Activated T-cell treated with anti-CD3 and anti-CD28 coated beads, Interleukin-2, amount 50 U/mL, for 72 hours (primary cell): Measurements from ENCODE around the gene ALG2. TPM values are rescaled to one million over a fixed set of nuclear protein-coding genes. Genes with fewer than 3 reads are reported as not detected.

Source experiments
- ATAC-seq, 2 donors: fragments of 150-1000 bp; cut with Tn5 transposase; replicated peaks in 1 of 2; 2 replicates each; pipeline ENCODE4 v1.10.0; 2021; ENCODE audit warnings: moderate library complexity in 2 of 2, mild to moderate bottlenecking in 1 of 2
- DNase-seq, 2 donors: peaks; one replicate each; pipeline ENCODE4 v3.0.0; 2021 to 2022; ENCODE audit warnings: mixed read lengths in 1 of 2
- H3K27ac Mint-ChIP-seq: one replicate; pipeline ENCODE4 v1.8.0; 2022; ENCODE audit warnings: mild to moderate bottlenecking, moderate library complexity, mixed read lengths
- H3K27me3 Mint-ChIP-seq: one replicate; pipeline ENCODE4 v1.8.0; 2022; ENCODE audit warnings: low read depth, mixed read lengths
- H3K36me3 Mint-ChIP-seq, 2 donors: one replicate each; pipeline ENCODE4 v1.8.0; 2022; ENCODE audit warnings: mixed read lengths in 2 of 2, mild to moderate bottlenecking in 1 of 2; ENCODE audit not compliant: insufficient read depth in 2 of 2
- H3K4me1 Mint-ChIP-seq: one replicate; pipeline ENCODE4 v1.8.0; 2022; ENCODE audit warnings: low read depth, mixed read lengths
- H3K4me3 Mint-ChIP-seq, 2 donors: one replicate each; pipeline ENCODE4 v1.8.0; 2022; ENCODE audit warnings: mild to moderate bottlenecking in 2 of 2, mixed read lengths in 2 of 2, moderate library complexity in 2 of 2
- H3K9me3 Mint-ChIP-seq, 2 donors: one replicate each; pipeline ENCODE4 v1.8.0; 2022; ENCODE audit warnings: mixed read lengths in 2 of 2
- total RNA-seq, 2 donors: library from RNA; stranded (reverse); gene quantifications; one replicate each; pipeline ENCODE4 v1.2.3, GENCODE V29; 2022

ALG2 gene
- total RNA-seq, 2 donors from 2014 or later, result 28.7 to 35.2 TPM

DNA sequence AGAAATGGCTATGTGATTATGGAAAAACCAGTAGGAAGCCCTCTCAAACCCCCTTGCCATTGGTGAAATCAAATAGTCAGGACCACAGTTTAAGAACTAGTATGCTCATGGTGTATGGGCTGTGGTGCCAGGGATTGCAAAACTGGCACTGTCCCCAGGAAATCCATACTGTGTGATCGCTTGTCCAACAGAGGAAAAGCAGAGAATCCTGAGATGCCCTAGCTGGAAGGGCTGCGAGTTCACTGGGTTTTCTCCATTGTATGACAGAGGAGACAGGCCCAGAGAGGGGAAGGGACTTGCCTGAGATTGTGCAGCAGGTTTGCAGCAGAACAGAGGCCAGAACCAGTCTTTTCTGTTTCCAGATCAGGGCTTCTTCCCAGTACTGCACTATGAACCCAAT is 12.9 kb upstream of the ALG2 start:
- H3K4me3 Mint-ChIP-seq, result no peak overlapping the region
- DNase-seq, result no peak
- ATAC-seq, result no peak
- H3K4me1 Mint-ChIP-seq, result peaks cover 57% of the 10 kb centered on the region
- peaks cover 0 to 2% of the 10 kb centered on the region in 2 donors for H3K9me3 Mint-ChIP-seq
- H3K27ac Mint-ChIP-seq, result no peak overlapping the region
- no peaks in the 10 kb centered on the region for H3K27me3 Mint-ChIP-seq
- peaks cover 6 to 16% of the 10 kb centered on the region in 2 donors for H3K36me3 Mint-ChIP-seq

- H3K36me3 Mint-ChIP-seq, result peaks cover 6 to 16% of the 10 kb centered on the region in 2 donors
- H3K4me1 Mint-ChIP-seq, result peaks cover 30% of the 10 kb centered on the region
- peak; percentile 33 to 37 for ATAC-seq
- peak overlapping the region; percentile 67 for H3K27ac Mint-ChIP-seq
- H3K9me3 Mint-ChIP-seq, result no peaks in the 10 kb centered on the region
- H3K4me3 Mint-ChIP-seq, result no peak overlapping the region
- H3K27me3 Mint-ChIP-seq, result no peaks in the 10 kb centered on the region
- peak; percentile 48 to 62 for DNase-seq
These were observed 10.0 kb upstream of the ALG2 start for GRCh38 chr9:99231711-99232110.

- no peaks in the 10 kb centered on the region for H3K27me3 Mint-ChIP-seq
- peaks cover 29% of the 10 kb centered on the region for H3K4me1 Mint-ChIP-seq
- ATAC-seq, result no peak
- no peak for DNase-seq
- H3K27ac Mint-ChIP-seq, result no peak overlapping the region
- peaks cover 6 to 19% of the 10 kb centered on the region in 2 donors for H3K36me3 Mint-ChIP-seq
- no peak overlapping the region for H3K4me3 Mint-ChIP-seq
- no peaks in the 10 kb centered on the region for H3K9me3 Mint-ChIP-seq
These were observed 8.5 kb upstream of the ALG2 start for GRCh38 chr9:99230206-99230605.

DNA sequence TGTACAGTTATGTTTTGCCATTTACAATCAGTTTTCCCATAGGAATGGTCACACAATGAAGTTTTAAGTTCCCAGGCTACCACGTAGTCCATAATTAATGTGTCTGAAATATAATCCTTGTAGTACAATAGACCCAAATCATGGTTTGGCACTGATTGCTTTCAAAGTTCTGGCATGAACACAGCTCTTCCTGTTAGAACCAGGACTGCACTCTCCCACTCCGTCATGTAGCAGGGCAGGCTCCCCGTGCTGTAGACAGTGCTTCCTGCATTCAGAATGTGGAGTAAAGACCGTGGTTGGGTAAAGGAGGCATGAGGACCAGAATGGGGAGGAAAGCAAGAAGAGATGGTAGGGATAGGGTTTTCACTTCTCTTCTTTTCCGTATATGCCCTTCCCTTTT is 4.3 kb upstream of the ALG2 start:
- H3K4me3 Mint-ChIP-seq, result no peak overlapping the region
- DNase-seq (no peak), ATAC-seq (no peak)
- H3K9me3 Mint-ChIP-seq, result no peaks in the 10 kb centered on the region
- peaks cover 41% of the 10 kb centered on the region for H3K4me1 Mint-ChIP-seq
- no peak overlapping the region for H3K27ac Mint-ChIP-seq
- no peaks in the 10 kb centered on the region for H3K27me3 Mint-ChIP-seq
- H3K36me3 Mint-ChIP-seq, result peaks cover 17 to 24% of the 10 kb centered on the region in 2 donors

DNA sequence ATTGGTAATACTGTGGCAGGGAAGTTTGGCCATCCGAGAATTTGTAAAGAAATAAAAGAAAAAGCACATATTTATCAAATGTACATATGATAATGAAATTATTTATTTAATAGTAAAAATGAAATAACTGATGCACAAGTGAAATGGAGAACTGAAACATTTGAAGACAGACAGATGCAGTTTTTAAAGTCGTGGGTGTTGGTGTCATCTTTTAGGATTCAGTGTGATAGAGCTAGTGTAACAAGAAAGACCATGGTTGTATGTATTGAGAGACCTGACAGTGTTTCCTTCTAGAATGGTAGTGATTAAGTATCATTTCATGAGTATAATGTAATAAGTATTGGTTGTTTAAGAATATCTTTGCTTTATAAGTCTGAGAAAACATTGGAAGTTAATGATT is 2.7 kb upstream of the ALG2 start:
- ATAC-seq (no peak), DNase-seq (no peak)
- peaks cover 55% of the 10 kb centered on the region for H3K4me1 Mint-ChIP-seq
- peak overlapping the region in 1 of 2 donors; percentile 86 for H3K4me3 Mint-ChIP-seq
- H3K27me3 Mint-ChIP-seq, result no peaks in the 10 kb centered on the region
- H3K27ac Mint-ChIP-seq, result peak overlapping the region; percentile 86
- no peaks in the 10 kb centered on the region for H3K9me3 Mint-ChIP-seq
- peaks cover 16% of the 10 kb centered on the region in 2 donors for H3K36me3 Mint-ChIP-seq

DNA sequence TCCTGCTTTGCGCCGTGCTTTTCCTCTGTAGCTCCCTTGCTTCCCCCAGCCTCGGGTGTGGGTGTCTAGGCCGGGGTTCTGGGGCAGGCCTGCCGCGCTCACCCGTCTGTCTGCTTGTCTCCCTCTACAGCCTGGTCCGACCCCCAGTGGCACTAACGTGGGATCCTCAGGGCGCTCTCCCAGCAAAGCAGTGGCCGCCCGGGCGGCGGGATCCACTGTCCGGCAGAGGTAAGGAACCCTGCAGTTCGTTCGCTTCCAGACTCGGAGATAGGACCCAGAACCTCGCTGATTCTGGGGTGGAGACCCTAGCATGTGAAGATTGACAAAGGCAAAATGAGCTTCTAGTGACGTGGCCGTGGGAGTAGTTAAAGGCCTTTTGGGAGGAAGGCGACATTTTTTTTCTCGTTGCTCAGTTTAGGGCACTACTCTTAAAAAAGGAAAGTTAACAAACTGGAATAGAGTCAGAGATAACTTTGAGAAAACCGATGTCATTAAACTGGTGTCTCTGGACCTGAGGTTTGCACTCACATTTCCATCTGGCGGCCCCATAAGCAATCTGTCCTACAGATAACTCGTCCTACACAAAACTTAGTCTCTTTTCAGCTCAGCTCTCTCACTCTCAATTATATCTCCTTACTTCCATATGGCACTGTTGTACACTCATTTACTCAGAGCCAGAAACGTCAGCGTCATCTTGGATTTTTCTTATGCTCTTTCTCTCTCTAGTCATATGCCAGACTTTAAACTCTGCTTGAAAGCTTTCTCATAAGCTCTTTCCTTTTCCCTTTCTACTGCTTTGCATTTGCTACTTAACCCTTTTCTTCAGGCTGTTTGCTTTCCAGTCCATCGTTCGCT is 901 bp upstream of the ALG2 start:
- DNase-seq (no peak), ATAC-seq (peak in 1 of 2 donors; percentile 39)
- Mint-ChIP-seq H3K27ac (peak overlapping the region; percentile 100), H3K9me3 (no peaks in the 10 kb centered on the region), H3K27me3 (no peaks in the 10 kb centered on the region), H3K36me3 (peaks cover 13 to 23% of the 10 kb centered on the region in 2 donors), H3K4me3 (peak overlapping the region; percentile 86 to 97), H3K4me1 (peaks cover 70% of the 10 kb centered on the region)

DNA sequence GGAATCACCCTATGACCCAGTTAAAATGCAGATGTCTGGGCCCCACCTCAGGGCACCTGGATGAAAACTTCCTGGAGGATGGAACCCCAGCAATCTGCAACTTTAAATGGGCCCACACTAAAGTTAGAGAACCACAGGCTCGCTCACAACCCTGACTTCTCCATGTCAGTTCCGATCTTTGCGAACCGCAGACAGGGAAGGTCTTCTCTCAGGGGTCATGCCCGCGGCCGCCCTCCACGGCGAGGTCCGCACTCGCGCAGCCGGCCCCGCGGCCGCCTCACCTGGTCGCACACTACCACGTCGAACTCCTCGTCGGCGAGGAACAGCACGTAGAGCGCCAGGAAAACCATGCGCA is 499 bp downstream of the ALG2 start:
- peak overlapping the region; percentile 89 for H3K27ac Mint-ChIP-seq
- no peaks in the 10 kb centered on the region for H3K27me3 Mint-ChIP-seq
- peak overlapping the region; percentile 86 to 97 for H3K4me3 Mint-ChIP-seq
- H3K9me3 Mint-ChIP-seq, result no peaks in the 10 kb centered on the region
- peaks cover 13 to 30% of the 10 kb centered on the region in 2 donors for H3K36me3 Mint-ChIP-seq
- no peak for DNase-seq
- no peak for ATAC-seq
- H3K4me1 Mint-ChIP-seq, result peaks cover 69% of the 10 kb centered on the region

- Mint-ChIP-seq H3K9me3 (no peaks in the 10 kb centered on the region), H3K27ac (peak overlapping the region; percentile 82), H3K36me3 (peaks cover 17 to 30% of the 10 kb centered on the region in 2 donors), H3K4me3 (peak overlapping the region; percentile 85 to 97), H3K4me1 (peaks cover 58% of the 10 kb centered on the region), H3K27me3 (no peaks in the 10 kb centered on the region)
- DNase-seq, result no peak
- ATAC-seq, result no peak
These were observed 1.7 kb downstream of the ALG2 start for GRCh38 chr9:99220011-99220410.

GRCh38 chr9:99216073-99216472 is 5.7 kb downstream of the ALG2 start:
- Mint-ChIP-seq H3K27ac (no peak overlapping the region), H3K9me3 (peaks cover 1 to 2% of the 10 kb centered on the region in 2 donors), H3K27me3 (no peaks in the 10 kb centered on the region), H3K36me3 (peaks cover 7 to 29% of the 10 kb centered on the region in 2 donors), H3K4me1 (peaks cover 35% of the 10 kb centered on the region), H3K4me3 (no peak overlapping the region)
- ATAC-seq (no peak), DNase-seq (no peak)

GRCh38 chr9:99213197-99213596 is 8.5 kb downstream of the ALG2 start:
- Mint-ChIP-seq H3K36me3 (peaks cover 8 to 22% of the 10 kb centered on the region in 2 donors), H3K4me3 (no peak overlapping the region), H3K9me3 (peaks cover 2 to 3% of the 10 kb centered on the region in 2 donors), H3K27ac (no peak overlapping the region), H3K4me1 (peaks cover 11% of the 10 kb centered on the region), H3K27me3 (peaks cover 5% of the 10 kb centered on the region)
- no peak for DNase-seq
- no peak for ATAC-seq

- ATAC-seq, result no peak
- Mint-ChIP-seq H3K27me3 (peaks cover 5% of the 10 kb centered on the region), H3K4me3 (no peak overlapping the region), H3K4me1 (no peaks in the 10 kb centered on the region), H3K27ac (no peak overlapping the region), H3K9me3 (peaks cover 2 to 4% of the 10 kb centered on the region in 2 donors), H3K36me3 (peaks cover 8 to 11% of the 10 kb centered on the region in 2 donors)
- DNase-seq, result no peak
These were observed 10.0 kb downstream of the ALG2 start for GRCh38 chr9:99211746-99212145.

GRCh38 chr9:99210572-99210971 is 11.2 kb downstream of the ALG2 start:
- peaks cover 5% of the 10 kb centered on the region for H3K27me3 Mint-ChIP-seq
- no peaks in the 10 kb centered on the region for H3K4me1 Mint-ChIP-seq
- H3K36me3 Mint-ChIP-seq, result peaks cover 8 to 11% of the 10 kb centered on the region in 2 donors
- H3K27ac Mint-ChIP-seq, result no peak overlapping the region
- ATAC-seq (no peak), DNase-seq (no peak)
- no peak overlapping the region for H3K4me3 Mint-ChIP-seq
- H3K9me3 Mint-ChIP-seq, result peaks cover 2 to 8% of the 10 kb centered on the region in 2 donors

DNA sequence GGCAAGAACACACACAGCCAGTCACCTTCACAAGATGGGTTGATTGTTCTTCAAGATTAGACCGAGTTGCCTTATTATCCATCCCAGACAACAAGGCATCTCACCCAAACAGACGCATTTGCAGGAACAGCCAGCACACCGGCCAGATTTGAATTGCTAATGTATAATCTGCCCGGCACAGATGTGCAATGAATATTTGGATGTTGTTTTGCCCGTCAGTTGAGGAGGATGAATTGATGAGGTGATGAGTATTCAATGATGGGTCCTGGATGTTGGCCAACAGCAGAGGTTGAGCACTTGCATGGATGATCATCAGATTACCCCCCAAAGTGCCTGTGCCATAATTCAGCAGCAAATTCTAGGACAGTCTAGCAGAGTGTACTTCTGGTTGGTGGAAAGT is 20.1 kb downstream of the ALG2 start:
- Mint-ChIP-seq H3K4me3 (no peak overlapping the region), H3K4me1 (peaks cover 4% of the 10 kb centered on the region), H3K27ac (no peak overlapping the region), H3K9me3 (peaks cover under 1 to 4% of the 10 kb centered on the region in 2 donors), H3K36me3 (no peaks in the 10 kb centered on the region), H3K27me3 (no peaks in the 10 kb centered on the region)
- ATAC-seq, result no peak
- DNase-seq, result no peak
